Inflammatory macrophage (primary cell): Measurements from ENCODE around the gene ACP3.
A peak's percentile ranks its signal among the peaks of the same experiment; 100 is the strongest.

Experiments used
- DNase-seq, 2 donors: peaks; one replicate each; pipeline ENCODE4 v3.0.0-alpha.2; 2020 to 2022

ACP3 gene

GRCh38 chr3:132318451-132318850, 1.2 kb downstream of the ACP3 start:
- no peak for DNase-seq

- no peak for DNase-seq
Observed at GRCh38 chr3:132321304-132321703, 4.1 kb downstream of the ACP3 start.

GRCh38 chr3:132325103-132325606, 7.9 kb downstream of the ACP3 start:
- no peak for DNase-seq

GRCh38 chr3:132325634-132326033, 8.4 kb downstream of the ACP3 start:
- peak in 1 of 2 donors; percentile 31 for DNase-seq

GRCh38 chr3:132326251-132326650, 9.0 kb downstream of the ACP3 start:
- no peak for DNase-seq

- DNase-seq: no peak
Observed at GRCh38 chr3:132332082-132332481, 14.9 kb downstream of the ACP3 start.

GRCh38 chr3:132332508-132332907, 15.3 kb downstream of the ACP3 start:
- DNase-seq: no peak

- DNase-seq: no peak
Observed at GRCh38 chr3:132341746-132342145, 24.5 kb downstream of the ACP3 start.

- DNase-seq: no peak
Observed at GRCh38 chr3:132342183-132342582, 25.0 kb downstream of the ACP3 start.

GRCh38 chr3:132342610-132343009, 25.4 kb downstream of the ACP3 start:
- DNase-seq: peak in 1 of 2 donors; percentile 37

GRCh38 chr3:132343018-132343612, 25.9 kb downstream of the ACP3 start:
- DNase-seq: peak; percentile 74 to 83

- no peak for DNase-seq
Observed at GRCh38 chr3:132344666-132345280, 27.6 kb downstream of the ACP3 start.

- DNase-seq: peak; percentile 45 to 62
Observed at GRCh38 chr3:132346841-132347736, 29.9 kb downstream of the ACP3 start.

GRCh38 chr3:132347811-132348210, 30.6 kb downstream of the ACP3 start:
- DNase-seq: no peak

- DNase-seq: no peak
Observed at GRCh38 chr3:132348531-132348930, 31.3 kb downstream of the ACP3 start.

- DNase-seq: no peak
Observed at GRCh38 chr3:132350814-132351213, 33.6 kb downstream of the ACP3 start.

- DNase-seq: no peak
Observed at GRCh38 chr3:132351222-132351806, 34.1 kb downstream of the ACP3 start.

GRCh38 chr3:132352556-132353143, 35.4 kb downstream of the ACP3 start:
- peak; percentile 75 to 76 for DNase-seq

GRCh38 chr3:132354916-132355702, 37.9 kb downstream of the ACP3 start:
- DNase-seq: no peak

- DNase-seq: no peak
Observed at GRCh38 chr3:132356568-132356967, 39.4 kb downstream of the ACP3 start.

- DNase-seq: no peak
Observed at GRCh38 chr3:132360717-132361116, 43.5 kb downstream of the ACP3 start.

- DNase-seq: no peak
Observed at GRCh38 chr3:132362329-132362728, 45.1 kb downstream of the ACP3 start.
